HEK293T (cell line): ENCODE measurements around the gene SRGAP3.

Source experiments
- CTCF ChIA-PET: fragments of 350-600 bp; formaldehyde crosslinking; extraction: SDS; loops from one replicate; lab custom pipeline; 2021; ENCODE audit warnings: antibody characterized with exemption, inconsistent platforms; lab: Yijun Ruan, JAX
- POLR2A ChIA-PET: fragments of 350-600 bp; formaldehyde crosslinking; extraction: SDS; loops from one replicate; lab custom pipeline; 2020; ENCODE audit warnings: antibody characterized with exemption, inconsistent platforms; lab: Yijun Ruan, JAX
- DNase-seq: peaks from one replicate; pipeline ENCODE4 v3.0.0; 2012; ENCODE audit warnings: mixed read lengths; ENCODE audit errors: extremely low spot score
- ARNT ChIP-seq: fragments of 450-650 bp; IDR thresholded peaks from 2 replicates; pipeline ENCODE4 v1.6.1; 2017; ENCODE audit warnings: mild to moderate bottlenecking
- BHLHE40 ChIP-seq: fragments of 450-650 bp; IDR thresholded peaks from 2 replicates; pipeline ENCODE4 v1.6.1; 2016; ENCODE audit warnings: mild to moderate bottlenecking, moderate library complexity, borderline replicate concordance
- CTBP1 ChIP-seq: fragments of 450-650 bp; IDR thresholded peaks from 2 replicates; pipeline ENCODE4 v1.6.1; 2016; ENCODE audit warnings: borderline replicate concordance
- ELF4 ChIP-seq: fragments of 450-650 bp; IDR thresholded peaks from 2 replicates; pipeline ENCODE4 v1.6.1; 2017; ENCODE audit warnings: antibody characterized with exemption
- FOXA1 ChIP-seq: fragments of 450-650 bp; IDR thresholded peaks from 2 replicates; pipeline ENCODE4 v1.6.1; 2016; ENCODE audit warnings: mild to moderate bottlenecking
- FOXK2 ChIP-seq: fragments of 450-650 bp; IDR thresholded peaks from 2 replicates; pipeline ENCODE4 v1.6.1; 2016; ENCODE audit warnings: mild to moderate bottlenecking
- FOXM1 ChIP-seq: fragments of 450-650 bp; IDR thresholded peaks from 2 replicates; pipeline ENCODE4 v1.6.1; 2017; ENCODE audit warnings: mild to moderate bottlenecking, borderline replicate concordance
- HDGF ChIP-seq: fragments of 450-650 bp; IDR thresholded peaks from 2 replicates; pipeline ENCODE4 v1.6.1; 2017; ENCODE audit warnings: antibody characterized with exemption, borderline replicate concordance
- L3MBTL2 ChIP-seq: fragments of 450-650 bp; conservative IDR thresholded peaks from 2 replicates; pipeline ENCODE4 v1.6.1; 2016; ENCODE audit warnings: mild to moderate bottlenecking
- LEF1 ChIP-seq: fragments of 450-650 bp; IDR thresholded peaks from 2 replicates; pipeline ENCODE4 v1.6.1; 2017; ENCODE audit warnings: mild to moderate bottlenecking, borderline replicate concordance
- NFRKB ChIP-seq: fragments of 450-650 bp; IDR thresholded peaks from 2 replicates; pipeline ENCODE4 v1.6.1; 2016; ENCODE audit warnings: mild to moderate bottlenecking, moderate library complexity
- SP1 ChIP-seq: fragments of 450-650 bp; IDR thresholded peaks from 2 replicates; pipeline ENCODE4 v1.6.1; 2017
- SUZ12 ChIP-seq: fragments of 450-650 bp; IDR thresholded peaks from 2 replicates; pipeline ENCODE4 v1.6.1; 2016; ENCODE audit warnings: mild to moderate bottlenecking
- TARDBP ChIP-seq: fragments of 450-650 bp; IDR thresholded peaks from 2 replicates; pipeline ENCODE4 v1.6.1; 2016
- ZNF384 ChIP-seq: fragments of 450-650 bp; IDR thresholded peaks from 2 replicates; pipeline ENCODE4 v1.6.1; 2016
- TF ChIP-seq, protein P1 (sequence below): fragments of 450-650 bp; IDR thresholded peaks from 2 replicates; pipeline ENCODE4 v1.6.1; 2016

The SRGAP3 gene

DNA sequence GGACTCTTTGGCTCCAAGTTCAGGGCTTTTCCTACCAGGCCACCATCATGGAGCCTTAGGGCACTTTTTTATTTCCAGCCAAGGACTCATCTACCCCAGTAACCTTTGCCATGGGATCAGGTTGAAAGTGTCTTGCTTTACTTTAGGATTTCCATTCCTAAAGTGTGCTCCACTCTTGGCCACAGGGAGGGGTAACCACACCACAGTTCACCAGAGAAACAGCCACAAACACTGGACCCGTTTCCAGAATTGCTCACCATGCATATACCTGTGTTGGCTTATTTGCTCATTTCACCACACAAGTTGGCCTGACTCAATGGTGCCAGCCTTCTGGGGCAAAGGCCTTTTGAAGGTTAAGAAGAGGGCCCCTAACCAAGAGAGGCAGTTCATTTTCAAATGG is 215.6 kb downstream of the SRGAP3 start:
- TF ChIP-seq L3MBTL2 = no peak
- CTCF ChIA-PET = interaction anchor here (1.1 kb wide), 1 partner anchor 46 kb away, joined by 4 read pairs; no protein-coding TSS in a partner anchor
- POLR2A ChIA-PET = no interaction called here
- DNase-seq = no peak

DNA sequence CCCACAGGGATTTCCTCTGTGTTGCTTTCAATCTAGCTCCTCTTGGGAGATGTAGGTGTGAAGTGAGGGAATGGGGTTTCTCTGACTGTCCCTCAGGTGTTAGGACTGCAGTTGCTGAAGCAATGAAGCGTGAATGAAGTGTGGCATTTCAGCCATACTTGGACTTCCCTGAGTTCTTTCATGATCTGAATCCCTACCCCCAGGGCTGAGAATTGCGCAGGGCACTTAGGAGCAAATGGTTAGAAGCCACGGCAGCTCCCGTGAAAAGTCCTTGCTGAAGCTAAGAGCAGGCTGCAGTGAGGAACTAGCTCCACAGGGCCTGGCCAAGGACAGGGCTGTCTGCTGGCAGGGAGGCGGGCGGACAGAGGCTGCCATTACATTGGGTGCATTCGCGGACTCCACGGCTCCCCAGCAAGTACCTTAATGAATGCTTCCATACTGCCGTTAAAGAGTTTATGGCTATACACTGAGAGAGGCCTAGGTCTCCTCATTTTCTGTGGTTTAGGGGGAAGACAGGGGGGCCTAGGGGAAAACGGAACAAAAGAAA is 217.1 kb downstream of the SRGAP3 start:
- TF ChIP-seq ZNF384 (no peak), FOXM1 (no peak), FOXA1 (no peak), L3MBTL2 (no peak), TARDBP (no peak)
- TF ChIP-seq, protein P1, sequence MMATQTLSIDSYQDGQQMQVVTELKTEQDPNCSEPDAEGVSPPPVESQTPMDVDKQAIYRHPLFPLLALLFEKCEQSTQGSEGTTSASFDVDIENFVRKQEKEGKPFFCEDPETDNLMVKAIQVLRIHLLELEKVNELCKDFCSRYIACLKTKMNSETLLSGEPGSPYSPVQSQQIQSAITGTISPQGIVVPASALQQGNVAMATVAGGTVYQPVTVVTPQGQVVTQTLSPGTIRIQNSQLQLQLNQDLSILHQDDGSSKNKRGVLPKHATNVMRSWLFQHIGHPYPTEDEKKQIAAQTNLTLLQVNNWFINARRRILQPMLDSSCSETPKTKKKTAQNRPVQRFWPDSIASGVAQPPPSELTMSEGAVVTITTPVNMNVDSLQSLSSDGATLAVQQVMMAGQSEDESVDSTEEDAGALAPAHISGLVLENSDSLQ = no peak
- no peak for DNase-seq
- ChIA-PET CTCF (no interaction called here), POLR2A (no interaction called here)

DNA sequence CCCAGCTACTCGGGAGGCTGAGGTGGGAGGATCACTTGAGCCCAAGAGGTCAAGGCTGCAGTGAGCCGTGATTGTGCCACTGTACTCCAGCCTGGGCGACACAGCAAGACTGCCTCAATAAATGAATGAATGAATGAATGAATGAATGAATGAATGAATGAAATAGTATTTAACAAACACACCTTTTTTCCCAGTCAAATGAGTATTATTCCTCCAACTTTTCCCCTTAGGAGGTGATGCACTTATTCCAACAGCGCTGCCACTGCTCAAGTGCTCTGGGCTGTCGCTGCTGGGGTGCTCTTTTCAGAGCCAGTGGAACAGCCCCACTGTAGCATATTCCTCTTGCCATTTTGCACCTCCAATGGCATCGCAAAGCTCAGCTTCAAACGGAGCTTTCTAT is 219.4 kb downstream of the SRGAP3 start:
- no peak for DNase-seq
- ChIA-PET CTCF (no interaction called here), POLR2A (no interaction called here)
- TF ChIP-seq NFRKB = no peak
- no peak for TF ChIP-seq LEF1
- no peak for TF ChIP-seq L3MBTL2
- no peak for TF ChIP-seq SUZ12
- TF ChIP-seq FOXA1 = no peak
- no peak for TF ChIP-seq CTBP1
- TF ChIP-seq ARNT = no peak
- TF ChIP-seq, protein P1 = no peak
- TF ChIP-seq FOXM1 = no peak
- TF ChIP-seq SP1 = no peak
- no peak for TF ChIP-seq BHLHE40
- TF ChIP-seq HDGF = no peak

DNA sequence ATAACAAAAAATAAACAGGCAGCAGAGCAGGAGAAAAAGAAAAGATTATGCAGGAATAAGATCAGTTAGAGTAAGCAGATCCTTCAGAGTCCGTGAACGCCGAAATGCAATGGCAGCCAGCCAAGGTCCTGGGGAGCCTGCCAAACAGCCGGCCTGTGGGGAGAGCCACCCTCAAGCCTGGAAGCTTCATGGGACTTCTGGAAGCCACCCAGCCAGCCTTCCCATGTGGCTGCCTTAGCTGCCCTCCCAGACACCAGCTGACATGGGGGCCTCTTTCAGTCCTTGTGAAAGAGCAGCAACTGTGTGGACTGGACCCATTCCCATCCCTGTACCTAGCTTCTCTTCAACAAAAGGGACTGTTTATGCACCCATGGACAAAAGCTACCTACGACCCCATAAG is 221.3 kb downstream of the SRGAP3 start:
- ChIA-PET CTCF (no interaction called here), POLR2A (no interaction called here)
- no peak for TF ChIP-seq FOXA1
- no peak for TF ChIP-seq ARNT
- no peak for TF ChIP-seq NFRKB
- TF ChIP-seq LEF1 = no peak
- no peak for TF ChIP-seq CTBP1
- TF ChIP-seq, protein P1 = no peak
- no peak for TF ChIP-seq FOXK2
- TF ChIP-seq BHLHE40 = no peak
- TF ChIP-seq SUZ12 = no peak
- no peak for TF ChIP-seq L3MBTL2
- TF ChIP-seq HDGF = no peak
- TF ChIP-seq ZNF384 = no peak
- no peak for TF ChIP-seq FOXM1
- no peak for TF ChIP-seq TARDBP
- TF ChIP-seq SP1 = no peak
- TF ChIP-seq ELF4 = no peak
- DNase-seq = no peak

DNA sequence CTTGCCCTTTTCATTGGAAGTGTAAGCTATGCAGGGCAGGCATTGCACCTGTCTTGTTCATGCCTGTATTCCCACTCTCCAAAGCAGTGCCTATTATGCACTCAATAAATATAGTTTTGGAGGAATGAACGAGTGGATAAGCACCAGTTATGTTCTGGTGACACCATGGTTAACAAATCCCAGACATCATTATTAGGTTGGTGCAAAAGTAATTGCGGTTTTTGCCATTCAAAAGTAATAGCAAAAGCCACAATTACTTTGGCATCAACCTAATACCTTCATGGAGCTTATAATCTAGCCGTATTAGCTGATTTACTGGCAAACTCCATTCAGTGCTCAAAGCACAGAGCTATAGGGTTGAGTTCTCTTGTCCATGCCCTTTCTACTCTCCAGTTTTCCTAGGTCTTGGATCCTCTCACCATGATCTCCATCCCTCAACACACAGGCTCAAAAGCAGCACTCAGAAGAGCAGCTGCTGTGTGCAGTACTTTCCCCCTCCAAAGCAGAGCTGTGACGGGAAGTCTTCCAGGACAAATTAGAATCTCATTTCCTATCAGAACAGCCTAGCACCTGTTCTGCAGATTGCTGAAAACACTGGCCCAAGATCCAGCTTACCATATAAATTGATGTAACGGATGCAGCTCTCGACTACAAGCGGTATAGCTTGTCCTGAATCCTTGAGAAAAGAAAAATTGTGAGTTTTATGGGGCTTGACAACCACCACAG is 223.0 kb downstream of the SRGAP3 start:
- ChIA-PET CTCF (interaction anchor here (1.1 kb wide), 1 partner anchor 24 kb away, joined by 3 read pairs; no protein-coding TSS in a partner anchor), POLR2A (interaction anchor here (1.1 kb wide), 1 partner anchor 337 kb away, joined by 3 read pairs; no protein-coding TSS in a partner anchor)
- no peak for TF ChIP-seq LEF1
- TF ChIP-seq ELF4 = peak; percentile 72
- no peak for DNase-seq

DNA sequence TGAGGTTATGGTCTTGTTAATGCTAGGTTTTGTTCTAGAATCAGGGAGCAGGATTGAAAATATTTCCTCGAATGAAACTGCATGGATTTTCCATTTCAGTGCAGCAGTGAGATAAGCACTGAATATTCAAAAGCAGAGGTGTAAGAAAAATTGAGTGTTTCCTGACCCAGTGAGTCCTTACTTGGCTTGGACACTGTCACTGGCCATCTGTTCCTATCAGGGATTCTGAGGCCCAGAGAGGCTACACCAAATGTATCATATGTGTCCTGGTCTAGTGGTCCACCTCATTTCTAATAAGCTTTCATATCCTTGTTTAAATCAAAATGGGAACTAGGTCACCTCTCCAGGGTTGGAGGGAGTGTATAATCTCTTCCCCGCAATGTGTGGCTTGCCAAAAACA is 225.1 kb downstream of the SRGAP3 start:
- POLR2A ChIA-PET = no interaction called here
- TF ChIP-seq L3MBTL2 (no peak), HDGF (no peak), NFRKB (no peak)
- no peak for DNase-seq
- CTCF ChIA-PET = no interaction called here

DNA sequence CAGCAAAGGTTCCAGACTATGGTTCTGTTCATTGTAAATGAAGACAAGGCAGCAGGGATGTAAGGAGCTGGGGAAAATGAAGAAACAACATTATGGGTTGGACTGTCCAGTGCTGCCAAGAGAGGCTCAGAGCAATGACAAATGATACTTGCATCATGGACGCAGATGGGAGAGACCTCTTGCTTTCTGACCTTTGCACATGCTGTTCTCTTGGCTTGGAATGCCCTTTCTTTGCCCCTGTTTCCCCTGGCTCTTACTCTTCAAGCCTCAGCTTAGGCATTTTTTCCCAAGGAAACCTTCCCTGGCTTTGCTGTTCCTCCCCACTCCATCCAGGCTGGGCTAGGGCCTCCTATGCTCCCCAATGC is 226.2 kb downstream of the SRGAP3 start:
- ChIA-PET POLR2A (no interaction called here), CTCF (interaction anchor here (0.6 kb wide), 1 partner anchor 52 kb away, joined by 3 read pairs; no protein-coding TSS in a partner anchor)
- no peak for TF ChIP-seq ZNF384
- TF ChIP-seq ARNT = no peak
- no peak for TF ChIP-seq SP1
- no peak for TF ChIP-seq TARDBP
- no peak for TF ChIP-seq FOXK2
- TF ChIP-seq SUZ12 = no peak
- TF ChIP-seq BHLHE40 = no peak
- no peak for TF ChIP-seq L3MBTL2
- TF ChIP-seq FOXA1 = no peak
- no peak for TF ChIP-seq CTBP1
- no peak for TF ChIP-seq LEF1
- no peak for TF ChIP-seq NFRKB
- TF ChIP-seq FOXM1 = no peak
- TF ChIP-seq, protein P1 = no peak
- no peak for TF ChIP-seq HDGF
- no peak for TF ChIP-seq ELF4
- no peak for DNase-seq
